ENCODE data around the gene KIF5A. TPM values are rescaled to one million over a fixed set of nuclear protein-coding genes. Genes with fewer than 3 reads are reported as not detected.

Gene KIF5A
- total RNA-seq, 4 donors from 2014 or later: 0.34 to 0.67 (median 0.51) TPM

- Histone ChIP-seq H3K4me3 (replicated peaks in 1 of 3) (no peak overlapping the region), H3K36me3 (no peaks in the 10 kb centered on the region), H3K4me1 (no peaks in the 10 kb centered on the region), H3K27me3 (no peaks in the 10 kb centered on the region), H3K27ac (no peak overlapping the region), H3K9me3 (no peaks in the 10 kb centered on the region)
- WGBS, 2 donors: 91 to 92% methylated on average over 4 of the region's 4 CpGs
- intact Hi-C loops (cut with DNase I): loop anchor here (5.0 to 10.0 kb wide), 2 partner anchors 42 to 114 kb away; partner anchors contain the start of gene OS9
- TF ChIP-seq POLR2A (IDR thresholded peaks at IDR 0.05): no peak
- no peak for DNase-seq
These were observed 30.6 kb downstream of the KIF5A start for GRCh38 chr12:57580466-57580795.

- intact Hi-C loops (cut with DNase I): loop anchor here (5.0 to 10.0 kb wide), 2 partner anchors 40 to 113 kb away; partner anchors contain the start of gene OS9
- no peak for DNase-seq
- Histone ChIP-seq H3K4me1 (no peaks in the 10 kb centered on the region), H3K27me3 (no peaks in the 10 kb centered on the region), H3K36me3 (no peaks in the 10 kb centered on the region), H3K9me3 (no peaks in the 10 kb centered on the region), H3K4me3 (replicated peaks in 1 of 3) (no peak overlapping the region), H3K27ac (no peak overlapping the region)
- TF ChIP-seq CTCF (IDR thresholded peaks at IDR 0.05): no peak
- TF ChIP-seq POLR2A (IDR thresholded peaks at IDR 0.05): no peak
- 80 to 100% methylated on average over 1 of the region's 1 CpG for WGBS, 2 donors
These were observed 32.0 kb downstream of the KIF5A start for GRCh38 chr12:57581802-57582201.

- H3K4me1 ChIP-seq: no peaks in the 10 kb centered on the region
- H3K9me3 ChIP-seq: no peaks in the 10 kb centered on the region
- WGBS, 2 donors: 96 to 100% methylated on average over 1 of the region's 1 CpG
- intact Hi-C loops (cut with DNase I): loop anchor here (5.0 to 10.0 kb wide), 2 partner anchors 40 to 112 kb away; partner anchors contain the start of gene OS9
- no peak overlapping the region for H3K4me3 ChIP-seq (replicated peaks in 1 of 3)
- H3K36me3 ChIP-seq: no peaks in the 10 kb centered on the region
- DNase-seq: no peak
- H3K27me3 ChIP-seq: no peaks in the 10 kb centered on the region
- no peak for TF ChIP-seq POLR2A (IDR thresholded peaks at IDR 0.05)
- TF ChIP-seq CTCF (IDR thresholded peaks at IDR 0.05): no peak
- H3K27ac ChIP-seq: no peak overlapping the region
These were observed 32.6 kb downstream of the KIF5A start for GRCh38 chr12:57582440-57582839.

- no peak overlapping the region for H3K4me3 ChIP-seq (replicated peaks in 1 of 3)
- no peaks in the 10 kb centered on the region for H3K27me3 ChIP-seq
- 47 to 51% methylated on average over 13 of the region's 13 CpGs for WGBS, 2 donors
- H3K4me1 ChIP-seq: no peaks in the 10 kb centered on the region
- no peaks in the 10 kb centered on the region for H3K36me3 ChIP-seq
- peak; percentile 78 to 96 (median 93) for TF ChIP-seq CTCF (IDR thresholded peaks at IDR 0.05)
- TF ChIP-seq POLR2A (IDR thresholded peaks at IDR 0.05): no peak
- no peak overlapping the region for H3K27ac ChIP-seq
- H3K9me3 ChIP-seq: no peaks in the 10 kb centered on the region
- intact Hi-C loops (cut with DNase I): loop anchor here (5.0 to 10.0 kb wide), 2 partner anchors 39 to 112 kb away; partner anchors contain the start of gene OS9
- DNase-seq: peak; percentile 58 to 60
These were observed 33.4 kb downstream of the KIF5A start for GRCh38 chr12:57583008-57583831.

- H3K27ac ChIP-seq: no peak overlapping the region
- H3K9me3 ChIP-seq: no peaks in the 10 kb centered on the region
- H3K27me3 ChIP-seq: no peaks in the 10 kb centered on the region
- H3K4me3 ChIP-seq (replicated peaks in 1 of 3): no peak overlapping the region
- H3K4me1 ChIP-seq: no peaks in the 10 kb centered on the region
- TF ChIP-seq CTCF (IDR thresholded peaks at IDR 0.05): no peak
- TF ChIP-seq POLR2A (IDR thresholded peaks at IDR 0.05): no peak
- H3K36me3 ChIP-seq: no peaks in the 10 kb centered on the region
- no peak for DNase-seq
- intact Hi-C loops (cut with DNase I): loop anchor here (5.0 to 10.0 kb wide), 2 partner anchors 38 to 111 kb away; partner anchors contain the start of gene OS9
- 96 to 100% methylated on average over 2 of the region's 2 CpGs for WGBS, 2 donors
These were observed 34.2 kb downstream of the KIF5A start for GRCh38 chr12:57584050-57584449.
